ENCODE data around the gene S100A6.

DNA sequence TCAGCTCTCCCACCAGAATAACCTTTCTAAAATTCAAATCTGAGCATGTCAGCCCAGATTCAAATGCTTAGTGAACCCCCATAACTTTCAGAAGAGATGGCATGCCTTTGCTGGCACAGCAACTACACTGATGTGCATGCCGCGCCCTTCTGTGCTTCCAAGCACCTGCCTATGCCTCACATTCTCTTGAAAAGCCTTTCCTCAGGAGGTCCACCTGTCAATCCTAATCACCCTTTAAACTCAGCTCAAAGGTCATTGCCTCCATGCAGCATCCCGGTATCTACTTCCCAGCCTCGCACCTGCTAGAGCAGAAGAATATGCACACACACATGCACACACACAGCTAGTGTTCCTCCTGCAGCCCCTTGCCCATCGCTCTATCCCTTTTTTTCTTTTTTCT, 35.1 kb upstream of the S100A6 start:
- TF ChIP-seq POLR2A (IDR thresholded peaks at IDR 0.05), result no peak
- TF ChIP-seq, protein P1, sequence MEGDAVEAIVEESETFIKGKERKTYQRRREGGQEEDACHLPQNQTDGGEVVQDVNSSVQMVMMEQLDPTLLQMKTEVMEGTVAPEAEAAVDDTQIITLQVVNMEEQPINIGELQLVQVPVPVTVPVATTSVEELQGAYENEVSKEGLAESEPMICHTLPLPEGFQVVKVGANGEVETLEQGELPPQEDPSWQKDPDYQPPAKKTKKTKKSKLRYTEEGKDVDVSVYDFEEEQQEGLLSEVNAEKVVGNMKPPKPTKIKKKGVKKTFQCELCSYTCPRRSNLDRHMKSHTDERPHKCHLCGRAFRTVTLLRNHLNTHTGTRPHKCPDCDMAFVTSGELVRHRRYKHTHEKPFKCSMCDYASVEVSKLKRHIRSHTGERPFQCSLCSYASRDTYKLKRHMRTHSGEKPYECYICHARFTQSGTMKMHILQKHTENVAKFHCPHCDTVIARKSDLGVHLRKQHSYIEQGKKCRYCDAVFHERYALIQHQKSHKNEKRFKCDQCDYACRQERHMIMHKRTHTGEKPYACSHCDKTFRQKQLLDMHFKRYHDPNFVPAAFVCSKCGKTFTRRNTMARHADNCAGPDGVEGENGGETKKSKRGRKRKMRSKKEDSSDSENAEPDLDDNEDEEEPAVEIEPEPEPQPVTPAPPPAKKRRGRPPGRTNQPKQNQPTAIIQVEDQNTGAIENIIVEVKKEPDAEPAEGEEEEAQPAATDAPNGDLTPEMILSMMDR (IDR thresholded peaks at IDR 0.05), result no peak

Data from heart left ventricle (tissue), 13 donors.